Smooth muscle cell (in vitro differentiated cells): ENCODE results near the gene KATNAL1. TPM values are rescaled to one million over a fixed set of nuclear protein-coding genes. Genes with fewer than 3 reads are reported as not detected.
"Not testable (repeated sequence)": the region's sequence is repeated elsewhere in the genome, so short reads cannot be mapped to it uniquely, and the experiment has no call there.

Experiments
- DNase-seq: peaks from one replicate; lab custom pipeline; 2025; ENCODE audit not compliant: unreplicated experiment; lab: John Stamatoyannopoulos, UW
- H2AFZ ChIP-seq: fragments of 200-600 bp; sonication (generic); 2 replicates; pipeline ENCODE4 v1.6.0; 2016; ENCODE audit warnings: antibody characterized with exemption, low read depth, mild to moderate bottlenecking
- H3F3A ChIP-seq: fragments of 200-600 bp; sonication (generic); 2 replicates; pipeline ENCODE4 v1.6.0; 2017; ENCODE audit warnings: antibody characterized with exemption, low read depth
- H3K27ac ChIP-seq: fragments of 200-600 bp; sonication (generic); 2 replicates; pipeline ENCODE4 v1.5.1; 2016; ENCODE audit warnings: low read depth, mild to moderate bottlenecking
- H3K27me3 ChIP-seq: fragments of 200-600 bp; sonication (generic); 2 replicates; pipeline ENCODE4 v1.6.1; 2016; ENCODE audit warnings: low read depth, mild to moderate bottlenecking
- H3K36me3 ChIP-seq: fragments of 200-600 bp; sonication (generic); 2 replicates; pipeline ENCODE4 v1.5.1; 2016; ENCODE audit warnings: low read depth
- H3K4me1 ChIP-seq: fragments of 200-600 bp; sonication (generic); 2 replicates; pipeline ENCODE4 v1.5.1; 2016; ENCODE audit warnings: low read depth
- H3K4me2 ChIP-seq: fragments of 200-600 bp; sonication (generic); 2 replicates; pipeline ENCODE4 v1.6.0; 2016; ENCODE audit warnings: mild to moderate bottlenecking
- H3K4me3 ChIP-seq: fragments of 200-600 bp; sonication (generic); 2 replicates; pipeline ENCODE4 v1.5.1; 2016; ENCODE audit warnings: mild to moderate bottlenecking
- H3K79me2 ChIP-seq: fragments of 200-600 bp; sonication (generic); 2 replicates; pipeline ENCODE4 v1.6.0; 2016; ENCODE audit warnings: low read depth, mild to moderate bottlenecking
- H3K9ac ChIP-seq: fragments of 200-600 bp; sonication (generic); 2 replicates; pipeline ENCODE4 v1.6.0; 2016; ENCODE audit warnings: low read depth
- H3K9me3 ChIP-seq: fragments of 200-600 bp; sonication (generic); replicated peaks from 2 replicates; pipeline ENCODE4 v1.5.1; 2016; ENCODE audit warnings: low read depth
- H4K20me1 ChIP-seq: fragments of 200-600 bp; sonication (generic); 2 replicates; pipeline ENCODE4 v1.6.0; 2016; ENCODE audit warnings: low read depth
- CTCF ChIP-seq: fragments of 200-600 bp; sonication (generic); IDR thresholded peaks from 2 replicates; pipeline ENCODE4 v1.5.1; 2017; ENCODE audit warnings: borderline replicate concordance, mild to moderate bottlenecking, antibody characterized with exemption; ENCODE audit not compliant: insufficient read depth, poor library complexity, severe bottlenecking
- WGBS: methylation state at CpG from one replicate; pipeline ENCODE4 v1.1.7; 2016; ENCODE audit warnings: low lambda C conversion rate; 5-methylcytosine and 5-hydroxymethylcytosine counted together
- polyA plus RNA-seq: library from polyadenylated mRNA; unstranded; fragments of >200 nt; fragmentation: Nextera tagmentation; extraction: Ambion mirVana; gene quantifications from 2 replicates; pipeline ENCODE4 v1.2.1, GENCODE V29; 2016
- total RNA-seq: library from RNA; depleted of rRNA; stranded (reverse); fragments of >200 nt; gene quantifications from 2 replicates; pipeline ENCODE4 v1.2.3, GENCODE V29; 2014

KATNAL1 gene
- total and polyA plus RNA-seq, 2 experiments from 2014 or later = 12.4 to 35.1 TPM

- H3K4me3 ChIP-seq = no peak overlapping the region
- 81% methylated on average over 1 of the region's 1 CpG for WGBS
- TF ChIP-seq CTCF = no peak
- no peaks in the 10 kb centered on the region for H3K9me3 ChIP-seq
- H3K79me2 ChIP-seq = peaks cover 8% of the 10 kb centered on the region
- DNase-seq = no peak
- no peaks in the 10 kb centered on the region for H3F3A ChIP-seq
- no peak overlapping the region for H3K27ac ChIP-seq
- peaks cover 13% of the 10 kb centered on the region for H4K20me1 ChIP-seq
- H3K9ac ChIP-seq = no peak overlapping the region
- no peaks in the 10 kb centered on the region for H3K4me1 ChIP-seq
- no peak overlapping the region for H3K4me2 ChIP-seq
- peaks cover 4% of the 10 kb centered on the region for H3K36me3 ChIP-seq
- no peaks in the 10 kb centered on the region for H3K27me3 ChIP-seq
- H2AFZ ChIP-seq = no peak overlapping the region
These were observed 31.2 kb downstream of the KATNAL1 start for GRCh38 chr13:30276178-30276577.

GRCh38 chr13:30274083-30274482 is 33.3 kb downstream of the KATNAL1 start:
- Histone ChIP-seq H3K9me3 (no peaks in the 10 kb centered on the region), H3K4me2 (no peak overlapping the region), H3K79me2 (peaks cover 3% of the 10 kb centered on the region), H3K36me3 (no peaks in the 10 kb centered on the region), H4K20me1 (peaks cover 13% of the 10 kb centered on the region), H3F3A (no peaks in the 10 kb centered on the region), H3K27ac (no peak overlapping the region), H3K4me1 (no peaks in the 10 kb centered on the region), H3K9ac (no peak overlapping the region), H2AFZ (no peak overlapping the region), H3K27me3 (no peaks in the 10 kb centered on the region), H3K4me3 (no peak overlapping the region)
- no peak for TF ChIP-seq CTCF
- no peak for DNase-seq

- H3K27ac ChIP-seq, H2AFZ ChIP-seq, H3F3A ChIP-seq, H3K9me3 ChIP-seq, H3K27me3 ChIP-seq, H3K4me2 ChIP-seq, H3K9ac ChIP-seq, H3K4me3 ChIP-seq, H3K4me1 ChIP-seq, DNase-seq, H3K36me3 ChIP-seq: not testable (repeated sequence)
- 40% methylated on average over 1 of the region's 31 CpGs for WGBS
- H4K20me1 ChIP-seq = peaks cover 31% of the 10 kb centered on the region
- peaks cover 12% of the 10 kb centered on the region for H3K79me2 ChIP-seq
These were observed 37.3 kb downstream of the KATNAL1 start for GRCh38 chr13:30270035-30270434.

- Histone ChIP-seq H3K36me3 (no peaks in the 10 kb centered on the region), H3K4me1 (no peaks in the 10 kb centered on the region), H3K27ac (no peak overlapping the region), H3K4me3 (no peak overlapping the region), H3K79me2 (peaks cover 12% of the 10 kb centered on the region), H3K4me2 (no peak overlapping the region), H3F3A (peaks cover 4% of the 10 kb centered on the region), H4K20me1 (peaks cover 31% of the 10 kb centered on the region), H3K9me3 (no peaks in the 10 kb centered on the region), H3K27me3 (no peaks in the 10 kb centered on the region), H3K9ac (no peak overlapping the region), H2AFZ (no peak overlapping the region)
- no peak for DNase-seq
- TF ChIP-seq CTCF = no peak
- WGBS = 67% methylated on average over 1 of the region's 1 CpG
These were observed 38.7 kb downstream of the KATNAL1 start for GRCh38 chr13:30268673-30269072.
